ENCODE results near the gene MSRB1. TPM values are rescaled to one million over a fixed set of nuclear protein-coding genes. Genes with fewer than 3 reads are reported as not detected.

The MSRB1 gene
- total and polyA plus RNA-seq, 2 experiments from 2014 or later = 14.1 to 26.9 TPM

- H3K36me3 ChIP-seq (ENCODE audit: low read depth) = no peaks in the 10 kb centered on the region
- no peak for DNase-seq
- no peaks in the 10 kb centered on the region for H4K20me1 ChIP-seq (ENCODE audit: insufficient read depth)
- H3K4me1 ChIP-seq (ENCODE audit: insufficient read depth) = no peaks in the 10 kb centered on the region
- H2AFZ ChIP-seq = no peak overlapping the region
- TF ChIP-seq EZH2 (IDR thresholded peaks at IDR 0.05; ENCODE audit: insufficient read depth, poor library complexity, severe bottlenecking) (no peak), EZH2phosphoT487 (IDR thresholded peaks at IDR 0.05; ENCODE audit: insufficient read depth, low read depth) (no peak)
- no peaks in the 10 kb centered on the region for H3K79me2 ChIP-seq (ENCODE audit: insufficient read depth)
- H3K9ac ChIP-seq = no peak overlapping the region
- WGBS, 2 experiments (ENCODE audit: low coverage in 1 of 2, low lambda C conversion rate in 2 of 2, missing lambda C conversion rate in 2 of 2) = 78 to 82% methylated on average over 13 to 16 of the region's 17 CpGs
- no peaks in the 10 kb centered on the region for H3K9me3 ChIP-seq (ENCODE audit: low read depth)
- in situ Hi-C loops (cut with MboI) = no loop called here
- no peak overlapping the region for H3K4me2 ChIP-seq (ENCODE audit: unreplicated experiment)
- no peak overlapping the region for H3K4me3 ChIP-seq
- H3K27me3 ChIP-seq (replicated peaks; ENCODE audit: insufficient read depth) = peaks cover 34% of the 10 kb centered on the region
- H3K27ac ChIP-seq = no peak overlapping the region
- H3K9me2 ChIP-seq (ENCODE audit: insufficient read depth) = no peaks in the 10 kb centered on the region
- no peaks in the 10 kb centered on the region for H3F3A ChIP-seq (ENCODE audit: insufficient read depth)
Observed at GRCh38 chr16:1907226-1907860, 35.7 kb downstream of the MSRB1 start.

GRCh38 chr16:1906846-1907165 lies 36.2 kb downstream of the MSRB1 start:
- WGBS, 2 experiments (ENCODE audit: low coverage in 1 of 2, low lambda C conversion rate in 2 of 2, missing lambda C conversion rate in 2 of 2) = 32 to 50% methylated on average over 5 of the region's 5 CpGs
- peaks cover 34% of the 10 kb centered on the region for H3K27me3 ChIP-seq (replicated peaks; ENCODE audit: insufficient read depth)
- H4K20me1 ChIP-seq (ENCODE audit: insufficient read depth) = no peaks in the 10 kb centered on the region
- no peak for TF ChIP-seq EZH2phosphoT487 (IDR thresholded peaks at IDR 0.05; ENCODE audit: insufficient read depth, low read depth)
- no peak for TF ChIP-seq EZH2 (IDR thresholded peaks at IDR 0.05; ENCODE audit: insufficient read depth, poor library complexity, severe bottlenecking)
- no peak for DNase-seq
- no peak overlapping the region for H3K4me3 ChIP-seq
- in situ Hi-C loops (cut with MboI) = no loop called here
- no peaks in the 10 kb centered on the region for H3K36me3 ChIP-seq (ENCODE audit: low read depth)
- no peaks in the 10 kb centered on the region for H3K79me2 ChIP-seq (ENCODE audit: insufficient read depth)
- H3K27ac ChIP-seq = no peak overlapping the region
- H3F3A ChIP-seq (ENCODE audit: insufficient read depth) = no peaks in the 10 kb centered on the region
- H3K4me2 ChIP-seq (ENCODE audit: unreplicated experiment) = no peak overlapping the region
- no peak overlapping the region for H3K9ac ChIP-seq
- no peaks in the 10 kb centered on the region for H3K9me3 ChIP-seq (ENCODE audit: low read depth)
- no peaks in the 10 kb centered on the region for H3K9me2 ChIP-seq (ENCODE audit: insufficient read depth)
- H2AFZ ChIP-seq = no peak overlapping the region
- H3K4me1 ChIP-seq (ENCODE audit: insufficient read depth) = no peaks in the 10 kb centered on the region

- Histone ChIP-seq H3K9ac (no peak overlapping the region), H3K4me1 (ENCODE audit: insufficient read depth) (no peaks in the 10 kb centered on the region), H3K27ac (no peak overlapping the region), H3K9me2 (ENCODE audit: insufficient read depth) (no peaks in the 10 kb centered on the region), H3K27me3 (replicated peaks; ENCODE audit: insufficient read depth) (peaks cover 34% of the 10 kb centered on the region), H3K4me3 (no peak overlapping the region), H3F3A (ENCODE audit: insufficient read depth) (no peaks in the 10 kb centered on the region), H2AFZ (no peak overlapping the region), H4K20me1 (ENCODE audit: insufficient read depth) (no peaks in the 10 kb centered on the region), H3K79me2 (ENCODE audit: insufficient read depth) (no peaks in the 10 kb centered on the region), H3K36me3 (ENCODE audit: low read depth) (no peaks in the 10 kb centered on the region), H3K9me3 (ENCODE audit: low read depth) (no peaks in the 10 kb centered on the region), H3K4me2 (ENCODE audit: unreplicated experiment) (no peak overlapping the region)
- WGBS, 2 experiments (ENCODE audit: low coverage in 1 of 2, low lambda C conversion rate in 2 of 2, missing lambda C conversion rate in 2 of 2) = 26 to 28% methylated on average over 31 of the region's 31 CpGs
- in situ Hi-C loops (cut with MboI) = no loop called here
- no peak for DNase-seq
- TF ChIP-seq EZH2phosphoT487 (IDR thresholded peaks at IDR 0.05; ENCODE audit: insufficient read depth, low read depth) = no peak
- peak; percentile 11 for TF ChIP-seq EZH2 (IDR thresholded peaks at IDR 0.05; ENCODE audit: insufficient read depth, poor library complexity, severe bottlenecking)
Observed at GRCh38 chr16:1906055-1906845, 36.7 kb downstream of the MSRB1 start.

GRCh38 chr16:1903845-1904840 lies 38.9 kb downstream of the MSRB1 start:
- Histone ChIP-seq H3K9ac (no peak overlapping the region), H3K4me3 (no peak overlapping the region), H4K20me1 (ENCODE audit: insufficient read depth) (no peaks in the 10 kb centered on the region), H3K9me2 (ENCODE audit: insufficient read depth) (no peaks in the 10 kb centered on the region), H2AFZ (no peak overlapping the region), H3K4me1 (ENCODE audit: insufficient read depth) (no peaks in the 10 kb centered on the region), H3K36me3 (ENCODE audit: low read depth) (no peaks in the 10 kb centered on the region), H3K27ac (no peak overlapping the region), H3K4me2 (ENCODE audit: unreplicated experiment) (no peak overlapping the region), H3K79me2 (ENCODE audit: insufficient read depth) (no peaks in the 10 kb centered on the region), H3K9me3 (ENCODE audit: low read depth) (no peaks in the 10 kb centered on the region), H3F3A (ENCODE audit: insufficient read depth) (no peaks in the 10 kb centered on the region), H3K27me3 (replicated peaks; ENCODE audit: insufficient read depth) (peaks cover 39% of the 10 kb centered on the region)
- WGBS, 2 experiments (ENCODE audit: low coverage in 1 of 2, low lambda C conversion rate in 2 of 2, missing lambda C conversion rate in 2 of 2) = 44 to 45% methylated on average over 21 to 22 of the region's 22 CpGs
- DNase-seq = no peak
- in situ Hi-C loops (cut with MboI) = no loop called here
- no peak for TF ChIP-seq EZH2phosphoT487 (IDR thresholded peaks at IDR 0.05; ENCODE audit: insufficient read depth, low read depth)
- no peak for TF ChIP-seq EZH2 (IDR thresholded peaks at IDR 0.05; ENCODE audit: insufficient read depth, poor library complexity, severe bottlenecking)
